GM23338 (cell line): Measurements from ENCODE around the gene RFK. TPM values are rescaled to one million over a fixed set of nuclear protein-coding genes. Genes with fewer than 3 reads are reported as not detected.

ENCODE experiments used
- ATAC-seq: fragments of 200-7000 bp; cut with Tn5 transposase; 3 replicates; pipeline ENCODE4 v1.9.1; 2020
- DNase-seq: peaks from one replicate; pipeline ENCODE4 v3.0.0-alpha.2; 2015; ENCODE audit warnings: low spot score
- H2AFZ ChIP-seq: fragments of 200-600 bp; sonication (generic); 2 replicates; pipeline ENCODE4 v1.8.0; 2016; ENCODE audit warnings: antibody characterized with exemption, mild to moderate bottlenecking, moderate library complexity
- H3F3A ChIP-seq: fragments of 200-600 bp; sonication (generic); replicated peaks from 2 replicates; pipeline ENCODE4 v1.8.0; 2017; ENCODE audit warnings: antibody characterized with exemption, mixed run types, low read depth
- H3K27ac ChIP-seq: fragments of 200-600 bp; sonication (generic); 2 replicates; pipeline ENCODE4 v1.6.1; 2016; ENCODE audit warnings: low read depth
- H3K27me3 ChIP-seq: fragments of 200-600 bp; sonication (generic); 2 replicates; pipeline ENCODE4 v1.8.0; 2016; ENCODE audit warnings: mild to moderate bottlenecking, mixed run types, moderate library complexity; ENCODE audit not compliant: insufficient read depth
- H3K36me3 ChIP-seq: fragments of 200-600 bp; sonication (generic); 2 replicates; pipeline ENCODE4 v1.8.0; 2016; ENCODE audit warnings: mild to moderate bottlenecking; ENCODE audit not compliant: insufficient read depth
- H3K4me1 ChIP-seq: fragments of 200-600 bp; sonication (generic); 2 replicates; pipeline ENCODE4 v1.8.0; 2016; ENCODE audit warnings: mild to moderate bottlenecking, moderate library complexity; ENCODE audit not compliant: insufficient read depth
- H3K4me2 ChIP-seq: fragments of 200-600 bp; sonication (generic); 2 replicates; pipeline ENCODE4 v1.7.1; 2017; ENCODE audit warnings: mixed run types
- H3K4me3 ChIP-seq: fragments of 200-600 bp; sonication (generic); 2 replicates; pipeline ENCODE4 v1.6.1; 2016; ENCODE audit warnings: mixed run types
- H3K79me2 ChIP-seq: fragments of 200-600 bp; sonication (generic); replicated peaks from 2 replicates; pipeline ENCODE4 v1.8.0; 2017; ENCODE audit warnings: mild to moderate bottlenecking; ENCODE audit not compliant: insufficient read depth
- H3K9me2 ChIP-seq: fragments of 200-600 bp; sonication (generic); 2 replicates; pipeline ENCODE4 v1.8.0; 2017; ENCODE audit not compliant: insufficient read depth
- H4K20me1 ChIP-seq: fragments of 200-600 bp; sonication (generic); replicated peaks from 2 replicates; pipeline ENCODE4 v1.8.0; 2017; ENCODE audit warnings: mild to moderate bottlenecking; ENCODE audit not compliant: insufficient read depth
- H3K27ac Mint-ChIP-seq: 2 replicates; pipeline ENCODE4 v1.8.0; 2020; ENCODE audit warnings: inconsistent platforms, mild to moderate bottlenecking, moderate library complexity, mixed read lengths
- H3K27me3 Mint-ChIP-seq: 3 replicates; pipeline ENCODE4 v1.8.0; 2022; ENCODE audit warnings: low read depth, mild to moderate bottlenecking, moderate library complexity, mixed read lengths, inconsistent platforms; ENCODE audit not compliant: insufficient read depth, poor library complexity
- H3K36me3 Mint-ChIP-seq: 3 replicates; pipeline ENCODE4 v1.8.0; 2021; ENCODE audit warnings: low read depth, mild to moderate bottlenecking, inconsistent platforms, moderate library complexity, mixed read lengths
- H3K4me1 Mint-ChIP-seq: 3 replicates; pipeline ENCODE4 v1.8.0; 2020; ENCODE audit warnings: mild to moderate bottlenecking, inconsistent platforms, mixed read lengths
- H3K4me3 Mint-ChIP-seq: 3 replicates; pipeline ENCODE4 v1.8.0; 2021; ENCODE audit warnings: moderate library complexity, mild to moderate bottlenecking, inconsistent platforms, mixed read lengths
- H3K9me3 Mint-ChIP-seq: 3 replicates; pipeline ENCODE4 v1.8.0; 2020; ENCODE audit warnings: moderate library complexity, mild to moderate bottlenecking, inconsistent platforms, mixed read lengths
- CREB1 ChIP-seq: fragments of 250-450 bp; sonication (Bioruptor Pico); IDR thresholded peaks from 2 replicates; pipeline ENCODE4 v1.5.0; 2020; ENCODE audit warnings: low read depth, mild to moderate bottlenecking, moderate library complexity
- EZH2phosphoT487 ChIP-seq: fragments of 200-600 bp; sonication (generic); IDR thresholded peaks from one replicate; pipeline ENCODE4 v1.8.1; 2018; ENCODE audit warnings: antibody characterized with exemption; ENCODE audit not compliant: unreplicated experiment
- JUNB ChIP-seq: IDR thresholded peaks from one replicate; pipeline ENCODE4 v1.6.1; 2016; ENCODE audit warnings: antibody characterized with exemption; ENCODE audit not compliant: unreplicated experiment
- POLR2AphosphoS5 ChIP-seq: IDR thresholded peaks from 2 replicates; pipeline ENCODE4 v1.6.1; 2016; ENCODE audit warnings: antibody characterized with exemption, low read depth
- REST ChIP-seq: IDR thresholded peaks from one replicate; pipeline ENCODE4 v1.6.1; 2018; ENCODE audit warnings: antibody characterized with exemption; ENCODE audit not compliant: unreplicated experiment
- ZNF114 ChIP-seq: fragments of 250-450 bp; sonication (Bioruptor Pico); IDR thresholded peaks from 2 replicates; pipeline ENCODE4 v1.5.0; 2020; ENCODE audit warnings: mild to moderate bottlenecking, moderate library complexity
- polyA plus RNA-seq: library from polyadenylated mRNA; unstranded; fragments of >200 nt; fragmentation: Nextera tagmentation; extraction: Ambion mirVana; gene quantifications from 2 replicates; pipeline ENCODE4 v1.2.1, GENCODE V29; 2016
- total RNA-seq: library from RNA; depleted of rRNA; stranded (reverse); fragments of >200 nt; shearing (Covaris generic); gene quantifications from 2 replicates; pipeline ENCODE4 v1.2.3, GENCODE V29; 2014
- TF ChIP-seq, protein P1 (sequence below): IDR thresholded peaks from 2 replicates; pipeline ENCODE4 v1.6.1; 2016; ENCODE audit warnings: antibody characterized with exemption
- TF ChIP-seq, protein P2 (sequence below), 2 experiments: fragments of 200-600 bp in 1 of 2; sonication (generic) in 1 of 2; conservative IDR thresholded peaks; 2 replicates each; pipeline versions ENCODE4 v1.5.1 to v1.6.1; 2016 to 2017; ENCODE audit warnings: antibody characterized with exemption in 2 of 2, low read depth in 2 of 2, mild to moderate bottlenecking in 2 of 2, moderate library complexity in 1 of 2

The RFK gene
- total and polyA plus RNA-seq, 2 experiments from 2014 or later = 15.2 to 15.4 TPM

GRCh38 chr9:76342858-76343257 lies 51.4 kb downstream of the RFK start (continued):
- TF ChIP-seq, protein P1, sequence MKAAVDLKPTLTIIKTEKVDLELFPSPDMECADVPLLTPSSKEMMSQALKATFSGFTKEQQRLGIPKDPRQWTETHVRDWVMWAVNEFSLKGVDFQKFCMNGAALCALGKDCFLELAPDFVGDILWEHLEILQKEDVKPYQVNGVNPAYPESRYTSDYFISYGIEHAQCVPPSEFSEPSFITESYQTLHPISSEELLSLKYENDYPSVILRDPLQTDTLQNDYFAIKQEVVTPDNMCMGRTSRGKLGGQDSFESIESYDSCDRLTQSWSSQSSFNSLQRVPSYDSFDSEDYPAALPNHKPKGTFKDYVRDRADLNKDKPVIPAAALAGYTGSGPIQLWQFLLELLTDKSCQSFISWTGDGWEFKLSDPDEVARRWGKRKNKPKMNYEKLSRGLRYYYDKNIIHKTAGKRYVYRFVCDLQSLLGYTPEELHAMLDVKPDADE = no peak

GRCh38 chr9:76342201-76342600 lies 52.0 kb downstream of the RFK start:
- Mint-ChIP-seq H3K27ac (no peak overlapping the region), H3K27me3 (peaks cover 9% of the 10 kb centered on the region), H3K4me3 (no peak overlapping the region), H3K9me3 (no peaks in the 10 kb centered on the region; the same call in 1 of the 3 replicates), H3K4me1 (peaks cover 5% of the 10 kb centered on the region; the same call in 2 of the 3 replicates), H3K36me3 (no peaks in the 10 kb centered on the region)
- Histone ChIP-seq H3K27ac (no peak overlapping the region), H3K4me1 (no peaks in the 10 kb centered on the region), H3K9me2 (0 out of 2 replicates have a peak, but pooled peaks cover 3% of the 10 kb centered on the region), H3K4me3 (no peak overlapping the region), H4K20me1 (no peaks in the 10 kb centered on the region), H3K27me3 (no peaks in the 10 kb centered on the region), H3K4me2 (no peak overlapping the region), H3K79me2 (no peaks in the 10 kb centered on the region), H3F3A (no peaks in the 10 kb centered on the region), H2AFZ (no peak overlapping the region), H3K36me3 (no peaks in the 10 kb centered on the region)
- ATAC-seq (no peak), DNase-seq (no peak)
- TF ChIP-seq POLR2AphosphoS5 = no peak
- no peak for TF ChIP-seq EZH2phosphoT487
- no peak for TF ChIP-seq REST
- TF ChIP-seq ZNF114 (CRISPR knock-in tag) = no peak
- TF ChIP-seq, protein P2, sequence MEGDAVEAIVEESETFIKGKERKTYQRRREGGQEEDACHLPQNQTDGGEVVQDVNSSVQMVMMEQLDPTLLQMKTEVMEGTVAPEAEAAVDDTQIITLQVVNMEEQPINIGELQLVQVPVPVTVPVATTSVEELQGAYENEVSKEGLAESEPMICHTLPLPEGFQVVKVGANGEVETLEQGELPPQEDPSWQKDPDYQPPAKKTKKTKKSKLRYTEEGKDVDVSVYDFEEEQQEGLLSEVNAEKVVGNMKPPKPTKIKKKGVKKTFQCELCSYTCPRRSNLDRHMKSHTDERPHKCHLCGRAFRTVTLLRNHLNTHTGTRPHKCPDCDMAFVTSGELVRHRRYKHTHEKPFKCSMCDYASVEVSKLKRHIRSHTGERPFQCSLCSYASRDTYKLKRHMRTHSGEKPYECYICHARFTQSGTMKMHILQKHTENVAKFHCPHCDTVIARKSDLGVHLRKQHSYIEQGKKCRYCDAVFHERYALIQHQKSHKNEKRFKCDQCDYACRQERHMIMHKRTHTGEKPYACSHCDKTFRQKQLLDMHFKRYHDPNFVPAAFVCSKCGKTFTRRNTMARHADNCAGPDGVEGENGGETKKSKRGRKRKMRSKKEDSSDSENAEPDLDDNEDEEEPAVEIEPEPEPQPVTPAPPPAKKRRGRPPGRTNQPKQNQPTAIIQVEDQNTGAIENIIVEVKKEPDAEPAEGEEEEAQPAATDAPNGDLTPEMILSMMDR (conservative IDR thresholded peaks at IDR 0.05; ENCODE audit: low read depth in 2 of 2) = no peak
- TF ChIP-seq JUNB = no peak
- TF ChIP-seq CREB1 (CRISPR knock-in tag) = no peak
